Lower leg skin (tissue), 3 donors: ENCODE measurements around the gene SPATA17.

ENCODE experiments used
- CTCF ChIP-seq, 3 donors: fragments of 450-650 bp; IDR thresholded peaks; one replicate each; pipeline ENCODE4 v1.5.1; 2016; ENCODE audit warnings: antibody characterized with exemption in 3 of 3, mild to moderate bottlenecking in 3 of 3, moderate library complexity in 2 of 3
- POLR2A ChIP-seq, 2 donors: fragments of 450-650 bp; IDR thresholded peaks; one replicate each; pipeline ENCODE4 v1.6.1; 2016 to 2017; ENCODE audit warnings: antibody characterized with exemption in 2 of 2, mild to moderate bottlenecking in 1 of 2, moderate library complexity in 1 of 2

GRCh38 chr1:217805792-217806191, 174.6 kb downstream of the SPATA17 start:
- TF ChIP-seq CTCF (IDR thresholded peaks at IDR 0.05) (no peak), POLR2A (IDR thresholded peaks at IDR 0.05) (no peak)
